HG03175 (cell line): ENCODE results near the gene SOWAHB.
"Not testable (repeated sequence)": the region's sequence is repeated elsewhere in the genome, so short reads cannot be mapped to it uniquely, and the experiment has no call there.

Experiments used
- ATAC-seq: cut with Tn5 transposase; IDR thresholded peaks from one replicate; pipeline ENCODE4 v1.9.1; 2021; ENCODE audit warnings: mild to moderate bottlenecking, moderate library complexity; ENCODE audit not compliant: unreplicated experiment

The SOWAHB gene

GRCh38 chr4:76895619-76896018 lies 2.3 kb downstream of the SOWAHB start:
- ATAC-seq = no peak

GRCh38 chr4:76894537-76895255 lies 3.2 kb downstream of the SOWAHB start:
- ATAC-seq = no peak

GRCh38 chr4:76892601-76893000 lies 5.3 kb downstream of the SOWAHB start:
- ATAC-seq = no peak

GRCh38 chr4:76892001-76892400 lies 5.9 kb downstream of the SOWAHB start:
- no peak for ATAC-seq

- ATAC-seq = no peak
Observed at GRCh38 chr4:76886848-76887441, 11.0 kb downstream of the SOWAHB start.

- no peak for ATAC-seq
Observed at GRCh38 chr4:76886214-76886613, 11.7 kb downstream of the SOWAHB start.

GRCh38 chr4:76883147-76883546 lies 14.8 kb downstream of the SOWAHB start:
- ATAC-seq = no peak

- no peak for ATAC-seq
Observed at GRCh38 chr4:76882630-76883029, 15.3 kb downstream of the SOWAHB start.

GRCh38 chr4:76881375-76881774 lies 16.6 kb downstream of the SOWAHB start:
- no peak for ATAC-seq

- ATAC-seq = no peak
Observed at GRCh38 chr4:76879731-76880364, 18.1 kb downstream of the SOWAHB start.

GRCh38 chr4:76878641-76879165 lies 19.2 kb downstream of the SOWAHB start:
- ATAC-seq = not testable (repeated sequence)

GRCh38 chr4:76874176-76874575 lies 23.8 kb downstream of the SOWAHB start:
- ATAC-seq = no peak

GRCh38 chr4:76873495-76873894 lies 24.4 kb downstream of the SOWAHB start:
- no peak for ATAC-seq

GRCh38 chr4:76872556-76872955 lies 25.4 kb downstream of the SOWAHB start:
- no peak for ATAC-seq

GRCh38 chr4:76868780-76869179 lies 29.2 kb downstream of the SOWAHB start:
- ATAC-seq = not testable (repeated sequence)

- ATAC-seq = no peak
Observed at GRCh38 chr4:76867880-76868655, 29.9 kb downstream of the SOWAHB start.

GRCh38 chr4:76867377-76867776 lies 30.6 kb downstream of the SOWAHB start:
- ATAC-seq = no peak

- ATAC-seq = no peak
Observed at GRCh38 chr4:76866641-76867040, 31.3 kb downstream of the SOWAHB start.

GRCh38 chr4:76858319-76858718 lies 39.6 kb downstream of the SOWAHB start:
- no peak for ATAC-seq

- ATAC-seq = no peak
Observed at GRCh38 chr4:76857074-76857409, 40.9 kb downstream of the SOWAHB start.
